Heart right ventricle (tissue), 16 donors: ENCODE results near the gene NEAT1. TPM values are rescaled to one million over a fixed set of nuclear protein-coding genes. Genes with fewer than 3 reads are reported as not detected.

ENCODE experiments used
- ATAC-seq, 8 donors: fragments of 200-7000 bp; cut with Tn5 transposase; one replicate each; pipeline ENCODE4 v1.9.1; 2020; ENCODE audit warnings: mild to moderate bottlenecking in 8 of 8, moderate library complexity in 8 of 8, moderate number of reproducible peaks in 1 of 8
- DNase-seq, 2 donors: peaks; one replicate each; pipeline ENCODE4 v3.0.0-alpha.2; 2020
- H3K27ac ChIP-seq, 10 donors: fragments of 200-600 bp; sonication (generic) in 2 of 10; one replicate each; pipeline versions ENCODE4 v1.5.0 to v1.8.0; 2020 to 2022; ENCODE audit warnings: mild to moderate bottlenecking in 3 of 10
- H3K27me3 ChIP-seq, 7 donors: fragments of 200-600 bp; one replicate each; pipeline ENCODE4 v1.8.0; 2021 to 2022; ENCODE audit warnings: mild to moderate bottlenecking in 2 of 7
- H3K36me3 ChIP-seq, 9 donors: fragments of 200-600 bp; sonication (generic) in 1 of 9; one replicate each; pipeline versions ENCODE4 v1.5.0 to v1.8.0; 2020 to 2022; ENCODE audit warnings: mild to moderate bottlenecking in 2 of 9
- H3K4me1 ChIP-seq, 9 donors: fragments of 200-600 bp; sonication (generic) in 1 of 9; one replicate each; pipeline versions ENCODE4 v1.5.0 to v1.8.0; 2020 to 2022; ENCODE audit warnings: mild to moderate bottlenecking in 4 of 9
- H3K4me3 ChIP-seq, 10 donors: fragments of 200-600 bp; sonication (generic) in 2 of 10; one replicate each; pipeline versions ENCODE4 v1.5.0 to v1.8.0; 2020 to 2022; ENCODE audit warnings: mild to moderate bottlenecking in 7 of 10, moderate library complexity in 2 of 10
- H3K9me3 ChIP-seq, 11 donors: fragments of 200-600 bp in 10 of 11; sonication (generic) in 2 of 11; one replicate each; pipeline versions ENCODE4 v1.5.0 to v1.8.0; 2013 to 2022; ENCODE audit warnings: mild to moderate bottlenecking in 2 of 11, control low read depth in 1 of 11, moderate library complexity in 1 of 11
- WGBS, 2 donors: extraction: QIAGEN DNeasy Blood & Tissue Kit; methylation state at CpG; one replicate each; pipeline ENCODE4 v1.1.7; 2013; ENCODE audit warnings: inconsistent platforms in 1 of 2; 5-methylcytosine and 5-hydroxymethylcytosine counted together
- intact Hi-C, 10 donors: fragments of 100-400 bp; cut with DNase I; formaldehyde crosslinking; loops; one replicate each; pipeline versions ENCODE4 v1.11.1 to v1.14.2; 2022
- polyA plus RNA-seq, 2 donors: library from polyadenylated mRNA; stranded (reverse); fragments of 200-250 nt; gene quantifications; one replicate each; pipeline ENCODE4 v1.2.3, GENCODE V29; 2013
- total RNA-seq, 10 donors: library from RNA; stranded (reverse); fragmentation: NEBNext Ultra II Directional in 3 of 10; extraction: Animal tissue kit (Norgen Biotek cat#: 25700) in 3 of 10; gene quantifications; one replicate each; pipeline versions ENCODE4 v1.2.1 to v1.2.4, GENCODE V29; 2021 to 2023
- TF ChIP-seq, protein P1 (sequence below), 9 donors: fragments of 200-600 bp; sonication (generic) in 2 of 9; IDR thresholded peaks; one replicate each; pipeline versions ENCODE4 v1.5.0 to v1.8.0; 2021 to 2022; ENCODE audit warnings: antibody characterized with exemption in 9 of 9, mild to moderate bottlenecking in 5 of 9, moderate library complexity in 1 of 9
- donor health status: Arrhythmogenic right ventricular cardiomyopathy.
- donor health status: ischemic (EF 13 %, LVEDD 7.1; RV severe dilation, severe dysfunction).
- donor health status: healthy with polysubstance abuse.
- donor health status: DM: no; HTN: yes; CAD: no.
- donor health status: DM: no; HTN: no; CAD: no.
- donor health status: ischemic (EF 25% LVEDD 6.9; RV normal size, moderate dysfunction).
- donor health status: ischemic (EF 25% LVEDD 5.7; RV mildly dilated, moderate dysfunction).
- donor health status: healthy.
- donor health status: DM: yes; HTN: yes; CAD: no.
- donor health status: Ischemic cardiomyopathy.
- donor health status: ischemic (EF 35%, LVEDD 5.7; RV mildly dilated, moderate dysfunction).
- donor health status: nonischemic (EF 11% LVEDD 7.7; RV severe dilation, severe dysfunction).
- donor health status: DM: yes; HTN: yes; CAD: no.
- donor health status: PGD.
- donor health status: ischemic (EF 29% LVEDD 5.4; RV normal size, mild dysfunction).
- donor health status: nonischemic (EF 23%, LVEDD 6.1; RV moderate dilation, normal function).

The NEAT1 gene
- total and polyA plus RNA-seq, 12 donors, result 103 to 1,899 (median 432) TPM

DNA sequence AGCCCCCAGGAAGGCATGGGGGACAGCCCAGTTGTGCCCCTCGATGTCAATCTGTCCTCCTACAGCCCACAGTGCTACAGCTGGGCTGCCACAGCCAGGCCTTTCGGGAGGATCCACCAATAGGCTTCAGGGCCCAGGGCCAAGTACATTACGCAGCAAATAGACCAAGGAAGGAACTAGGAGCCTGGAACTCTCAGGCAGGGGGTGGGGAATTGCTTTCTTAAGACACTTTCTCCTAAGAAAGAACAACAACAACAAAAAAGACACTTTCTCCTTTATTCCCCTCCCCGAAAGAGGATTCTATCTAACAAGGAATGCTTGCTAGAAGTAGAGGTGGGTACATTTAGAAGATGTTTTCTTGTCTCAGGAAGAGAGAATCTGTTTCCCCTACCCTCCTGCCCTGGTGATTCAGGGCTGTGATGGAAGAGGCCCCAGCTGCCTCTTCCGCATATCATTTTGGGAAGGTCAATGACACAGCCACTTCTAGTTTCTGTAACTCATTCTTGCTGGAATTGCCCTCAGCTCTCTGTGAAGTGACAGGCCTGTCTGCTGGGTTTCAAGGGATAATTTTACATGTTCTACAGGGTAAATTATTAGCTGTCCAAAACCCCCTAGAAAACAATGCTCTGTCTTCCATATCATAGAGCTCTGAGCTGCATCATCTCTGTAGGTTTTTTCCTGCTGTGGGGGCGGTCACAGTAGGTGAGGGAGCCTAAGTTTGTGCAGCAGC, 70.2 kb downstream of the NEAT1 start:
- TF ChIP-seq, protein P1, sequence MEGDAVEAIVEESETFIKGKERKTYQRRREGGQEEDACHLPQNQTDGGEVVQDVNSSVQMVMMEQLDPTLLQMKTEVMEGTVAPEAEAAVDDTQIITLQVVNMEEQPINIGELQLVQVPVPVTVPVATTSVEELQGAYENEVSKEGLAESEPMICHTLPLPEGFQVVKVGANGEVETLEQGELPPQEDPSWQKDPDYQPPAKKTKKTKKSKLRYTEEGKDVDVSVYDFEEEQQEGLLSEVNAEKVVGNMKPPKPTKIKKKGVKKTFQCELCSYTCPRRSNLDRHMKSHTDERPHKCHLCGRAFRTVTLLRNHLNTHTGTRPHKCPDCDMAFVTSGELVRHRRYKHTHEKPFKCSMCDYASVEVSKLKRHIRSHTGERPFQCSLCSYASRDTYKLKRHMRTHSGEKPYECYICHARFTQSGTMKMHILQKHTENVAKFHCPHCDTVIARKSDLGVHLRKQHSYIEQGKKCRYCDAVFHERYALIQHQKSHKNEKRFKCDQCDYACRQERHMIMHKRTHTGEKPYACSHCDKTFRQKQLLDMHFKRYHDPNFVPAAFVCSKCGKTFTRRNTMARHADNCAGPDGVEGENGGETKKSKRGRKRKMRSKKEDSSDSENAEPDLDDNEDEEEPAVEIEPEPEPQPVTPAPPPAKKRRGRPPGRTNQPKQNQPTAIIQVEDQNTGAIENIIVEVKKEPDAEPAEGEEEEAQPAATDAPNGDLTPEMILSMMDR (IDR thresholded peaks at IDR 0.05), result no peak
- 16 to 25% methylated on average over 6 of the region's 6 CpGs for WGBS, 2 donors
- Histone ChIP-seq H3K4me1 (peaks cover 79 to 94% (median 93%) of the 10 kb centered on the region in 9 donors), H3K4me3 (peak overlapping the region in 6 of 10 donors; percentile 2 to 27 (median 9)), H3K27ac (peak overlapping the region; percentile 88 to 100 (median 99)), H3K27me3 (no peaks in the 10 kb centered on the region), H3K36me3 (no peaks in the 10 kb centered on the region), H3K9me3 (no peaks in the 10 kb centered on the region)
- ATAC-seq, result peak in 6 of 8 donors; percentile 19 to 38 (median 30)
- intact Hi-C loops, result loop anchor here in 1 of 10 donors (2.0 kb wide), 1 partner anchor 14 kb away; no protein-coding TSS in a partner anchor
- peak; percentile 75 to 92 for DNase-seq

DNA sequence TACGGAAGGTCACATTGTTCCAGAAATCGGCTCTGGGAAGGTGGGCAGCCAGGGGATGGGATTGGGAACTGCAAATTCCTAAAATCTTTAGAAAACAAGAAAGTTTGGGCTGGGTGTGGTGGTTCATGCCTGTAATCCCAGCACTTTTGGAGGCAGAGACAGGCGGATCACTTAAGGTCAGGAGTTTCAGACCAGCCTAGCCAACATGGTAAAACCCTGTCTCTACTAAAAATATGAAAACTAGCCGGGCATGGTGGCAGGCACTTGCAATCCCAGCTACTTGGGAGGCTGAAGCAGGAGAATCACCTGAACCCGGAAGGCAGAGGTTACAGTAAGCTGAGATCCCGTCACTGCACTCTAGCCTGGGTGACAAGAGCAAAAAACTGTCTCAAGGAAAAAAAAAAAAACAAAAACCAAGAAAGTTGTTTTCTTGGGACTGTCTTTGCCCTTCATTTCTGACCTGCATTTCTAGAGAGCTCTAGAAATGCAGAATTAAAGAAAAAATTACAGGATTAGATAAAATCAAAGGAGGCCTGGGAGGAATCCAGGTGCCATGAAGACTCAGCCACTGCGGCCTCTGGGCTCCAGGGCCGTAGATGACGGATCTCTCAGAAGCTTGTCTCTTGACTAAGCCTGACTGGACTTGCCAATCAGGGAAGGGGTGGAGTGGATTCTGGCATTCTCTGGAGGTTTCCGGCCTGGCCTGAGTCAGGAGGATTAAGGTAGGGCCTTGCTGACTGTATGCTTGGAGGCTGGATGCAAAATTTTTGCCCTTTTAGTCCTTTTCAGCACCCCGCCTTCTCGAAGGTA, 71.0 kb downstream of the NEAT1 start:
- ATAC-seq (peak in 6 of 8 donors; percentile 10 to 31 (median 18)), DNase-seq (peak; percentile 54 to 86)
- peaks cover 72 to 94% (median 86%) of the 10 kb centered on the region in 9 donors for H3K4me1 ChIP-seq

More for the DNA sequence above, 71.0 kb downstream of the NEAT1 start:
- H3K27me3 ChIP-seq, result no peaks in the 10 kb centered on the region
- H3K27ac ChIP-seq, result peak overlapping the region; percentile 88 to 100 (median 99)
- no peaks in the 10 kb centered on the region for H3K9me3 ChIP-seq
- TF ChIP-seq, protein P1 (IDR thresholded peaks at IDR 0.05), result no peak
- H3K36me3 ChIP-seq, result no peaks in the 10 kb centered on the region
- 32 to 34% methylated on average over 12 of the region's 12 CpGs for WGBS, 2 donors
- intact Hi-C loops, result loop anchor here in 4 of 10 donors (2.0 kb wide), 3 partner anchors 15 to 19 kb away; no protein-coding TSS in a partner anchor
- peak overlapping the region in 6 of 10 donors; percentile 2 to 27 (median 9) for H3K4me3 ChIP-seq

Other genes starting within 250 kb of the NEAT1 start
- 100 to 1,000 TPM in 1 of 10 donors, 10 to 100 TPM in 9; 61.6 to 110 (median 82.0) TPM for gene CAPN1, start 240.9 kb upstream of the NEAT1 start, total RNA-seq
- gene CAPN1, start 240.9 kb upstream of the NEAT1 start, polyA plus RNA-seq, result 10 to 100 TPM; 85.0 to 89.3 TPM
- 1 to 10 TPM; 2.3 to 7.3 (median 3.8) TPM for gene POLA2, start 160.8 kb upstream of the NEAT1 start, total RNA-seq
- 1 to 10 TPM; 8.6 to 9.4 TPM for gene POLA2, start 160.8 kb upstream of the NEAT1 start, polyA plus RNA-seq
- 10 to 100 TPM in 4 of 10 donors, 1 to 10 TPM in 6; 3.9 to 21.9 (median 9.0) TPM for gene CDC42EP2, start 107.9 kb upstream of the NEAT1 start, total RNA-seq
- gene CDC42EP2, start 107.9 kb upstream of the NEAT1 start, polyA plus RNA-seq, result 10 to 100 TPM; 13.2 to 21.1 TPM
- 10 to 100 TPM; 37.4 to 63.4 (median 50.6) TPM for gene DPF2, start 88.9 kb upstream of the NEAT1 start, total RNA-seq
- 10 to 100 TPM; 24.9 to 32.6 TPM for gene DPF2, start 88.9 kb upstream of the NEAT1 start, polyA plus RNA-seq
- under 1 TPM in 8 of 10 donors, not detected in 2; 0.11 to 0.87 (median 0.33) TPM for gene TIGD3, start 68.0 kb upstream of the NEAT1 start, total RNA-seq
- under 1 TPM; 0.19 to 0.80 TPM for gene TIGD3, start 68.0 kb upstream of the NEAT1 start, polyA plus RNA-seq
- 10 to 100 TPM in 1 of 10 donors, 1 to 10 TPM in 9; 4.6 to 12.2 (median 8.3) TPM for gene SLC25A45, start 40.2 kb upstream of the NEAT1 start, total RNA-seq
- 10 to 100 TPM in 1 of 2 donors, 1 to 10 TPM in 1; 3.1 to 10.7 TPM for gene SLC25A45, start 40.2 kb upstream of the NEAT1 start, polyA plus RNA-seq
- 10 to 100 TPM in 6 of 10 donors, 1 to 10 TPM in 4; 6.0 to 16.9 (median 12.2) TPM for gene FRMD8, start 36.2 kb upstream of the NEAT1 start, total RNA-seq
- gene FRMD8, start 36.2 kb upstream of the NEAT1 start, polyA plus RNA-seq, result 10 to 100 TPM in 1 of 2 donors, 1 to 10 TPM in 1; 9.9 to 12.9 TPM
- gene MALAT1, start 76.2 kb downstream of the NEAT1 start, total RNA-seq, result 1,000 to 10,000 TPM; 4,742 to 8,462 (median 5,956) TPM
- gene MALAT1, start 76.2 kb downstream of the NEAT1 start, polyA plus RNA-seq, result 1,000 to 10,000 TPM in 1 of 2 donors, 100 to 1,000 TPM in 1; 205 to 8,339 TPM
- gene SCYL1, start 102.3 kb downstream of the NEAT1 start, total RNA-seq, result 10 to 100 TPM; 47.4 to 66.9 (median 55.6) TPM
- gene SCYL1, start 102.3 kb downstream of the NEAT1 start, polyA plus RNA-seq, result 100 to 1,000 TPM in 1 of 2 donors, 10 to 100 TPM in 1; 90.0 to 130 TPM
- 10 to 100 TPM; 54.4 to 92.5 (median 72.8) TPM for gene LTBP3, start 135.6 kb downstream of the NEAT1 start, total RNA-seq
- 10 to 100 TPM; 42.7 to 79.7 TPM for gene LTBP3, start 135.6 kb downstream of the NEAT1 start, polyA plus RNA-seq
- gene ZNRD2, start 147.7 kb downstream of the NEAT1 start, total RNA-seq, result 10 to 100 TPM; 23.7 to 44.0 (median 26.3) TPM
- gene ZNRD2, start 147.7 kb downstream of the NEAT1 start, polyA plus RNA-seq, result 10 to 100 TPM; 55.6 to 92.0 TPM
- gene FAM89B, start 149.7 kb downstream of the NEAT1 start, total RNA-seq, result 10 to 100 TPM; 21.2 to 54.9 (median 29.2) TPM
- gene FAM89B, start 149.7 kb downstream of the NEAT1 start, polyA plus RNA-seq, result 10 to 100 TPM; 42.0 to 55.7 TPM
- 100 to 1,000 TPM in 1 of 10 donors, 10 to 100 TPM in 9; 42.9 to 113 (median 53.9) TPM for gene EHBP1L1, start 153.3 kb downstream of the NEAT1 start, total RNA-seq
- gene EHBP1L1, start 153.3 kb downstream of the NEAT1 start, polyA plus RNA-seq, result 10 to 100 TPM; 30.8 to 62.6 TPM
- 1 to 10 TPM in 2 of 10 donors, under 1 TPM in 6, not detected in 2; 0.22 to 1.5 (median 0.35) TPM for gene KCNK7, start 173.0 kb downstream of the NEAT1 start, total RNA-seq
- gene KCNK7, start 173.0 kb downstream of the NEAT1 start, polyA plus RNA-seq, result 1 to 10 TPM in 1 of 2 donors, under 1 TPM in 1; 0.48 to 1.4 TPM
- 10 to 100 TPM; 23.1 to 45.6 (median 34.2) TPM for gene MAP3K11, start 191.4 kb downstream of the NEAT1 start, total RNA-seq
- gene MAP3K11, start 191.4 kb downstream of the NEAT1 start, polyA plus RNA-seq, result 10 to 100 TPM; 32.5 to 69.9 TPM
- gene PCNX3, start 193.0 kb downstream of the NEAT1 start, total RNA-seq, result 10 to 100 TPM in 9 of 10 donors, 1 to 10 TPM in 1; 9.4 to 16.9 (median 11.7) TPM
- 10 to 100 TPM in 1 of 2 donors, 1 to 10 TPM in 1; 9.7 to 11.6 TPM for gene PCNX3, start 193.0 kb downstream of the NEAT1 start, polyA plus RNA-seq
- gene SIPA1, start 215.3 kb downstream of the NEAT1 start, total RNA-seq, result 10 to 100 TPM; 11.8 to 39.7 (median 15.6) TPM
- 10 to 100 TPM; 32.6 to 85.9 TPM for gene SIPA1, start 215.3 kb downstream of the NEAT1 start, polyA plus RNA-seq
- 10 to 100 TPM; 30.7 to 55.2 (median 40.0) TPM for gene RELA, start 240.1 kb downstream of the NEAT1 start, total RNA-seq
- 10 to 100 TPM; 28.9 to 38.3 TPM for gene RELA, start 240.1 kb downstream of the NEAT1 start, polyA plus RNA-seq